T47D (cell line): ENCODE data around the gene DMPK.
A peak's percentile ranks its signal among the peaks of the same experiment; 100 is the strongest.

ENCODE experiments used
- DNase-seq, 2 experiments: peaks; one replicate each; pipeline versions ENCODE4 v3.0.0 to v3.0.0-alpha.2; 2011 to 2012; ENCODE audit warnings: low read depth in 1 of 2, low spot score in 1 of 2
- JUND ChIP-seq: IDR thresholded peaks from 2 replicates; pipeline ENCODE4 v1.6.1; 2012; ENCODE audit warnings: low read depth
- in situ Hi-C: cut with HindIII; loops from 2 replicates; pipeline ENCODE4 v1.10.0; 2016; ENCODE audit warnings: low sequenced_read_pairs, low pct_unique_long_range_greater_than_20kb

The DMPK gene, protein sequence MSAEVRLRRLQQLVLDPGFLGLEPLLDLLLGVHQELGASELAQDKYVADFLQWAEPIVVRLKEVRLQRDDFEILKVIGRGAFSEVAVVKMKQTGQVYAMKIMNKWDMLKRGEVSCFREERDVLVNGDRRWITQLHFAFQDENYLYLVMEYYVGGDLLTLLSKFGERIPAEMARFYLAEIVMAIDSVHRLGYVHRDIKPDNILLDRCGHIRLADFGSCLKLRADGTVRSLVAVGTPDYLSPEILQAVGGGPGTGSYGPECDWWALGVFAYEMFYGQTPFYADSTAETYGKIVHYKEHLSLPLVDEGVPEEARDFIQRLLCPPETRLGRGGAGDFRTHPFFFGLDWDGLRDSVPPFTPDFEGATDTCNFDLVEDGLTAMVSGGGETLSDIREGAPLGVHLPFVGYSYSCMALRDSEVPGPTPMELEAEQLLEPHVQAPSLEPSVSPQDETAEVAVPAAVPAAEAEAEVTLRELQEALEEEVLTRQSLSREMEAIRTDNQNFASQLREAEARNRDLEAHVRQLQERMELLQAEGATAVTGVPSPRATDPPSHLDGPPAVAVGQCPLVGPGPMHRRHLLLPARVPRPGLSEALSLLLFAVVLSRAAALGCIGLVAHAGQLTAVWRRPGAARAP

GRCh38 chr19:45782162-45782691 is at the start of gene DMPK:
TSS of gene DMPK (minus strand) at chr19:45782490. CDS start at chr19:45782352, 138 bp downstream.
- DNase-seq = peak in 1 of 2 experiments; percentile 64
- in situ Hi-C loops = no loop called here
- no peak for TF ChIP-seq JUND

GRCh38 chr19:45828945-45829344 is 46.7 kb upstream of the DMPK start:
- no peak for TF ChIP-seq JUND
- no peak for DNase-seq
- in situ Hi-C loops = no loop called here

GRCh38 chr19:45828523-45828922 is 46.2 kb upstream of the DMPK start:
- in situ Hi-C loops = no loop called here
- no peak for DNase-seq
- no peak for TF ChIP-seq JUND

- in situ Hi-C loops = no loop called here
- DNase-seq = no peak
- TF ChIP-seq JUND = no peak
Measured at GRCh38 chr19:45827459-45828093, 45.3 kb upstream of the DMPK start.

DNA sequence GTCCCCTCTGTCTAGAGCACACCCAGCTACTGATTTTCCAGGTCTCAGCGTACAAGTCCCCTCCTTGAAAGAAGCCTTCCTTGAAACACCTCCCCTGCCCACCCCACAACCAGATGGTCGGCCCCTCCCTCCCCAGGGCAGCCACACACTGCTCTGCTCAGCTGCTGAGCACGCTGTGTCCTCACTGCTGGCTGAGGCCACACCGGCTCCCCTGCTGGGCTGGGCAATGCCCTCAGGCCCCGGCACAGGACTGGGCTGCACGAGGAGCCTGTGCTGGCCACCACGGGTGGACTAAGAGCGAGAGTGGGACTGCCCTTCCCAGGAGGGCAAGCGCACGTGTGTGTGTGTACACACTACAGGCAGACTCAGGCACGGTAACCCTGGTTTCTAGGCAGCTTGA is 44.6 kb upstream of the DMPK start:
- TF ChIP-seq JUND = no peak
- in situ Hi-C loops = no loop called here
- DNase-seq = no peak

DNA sequence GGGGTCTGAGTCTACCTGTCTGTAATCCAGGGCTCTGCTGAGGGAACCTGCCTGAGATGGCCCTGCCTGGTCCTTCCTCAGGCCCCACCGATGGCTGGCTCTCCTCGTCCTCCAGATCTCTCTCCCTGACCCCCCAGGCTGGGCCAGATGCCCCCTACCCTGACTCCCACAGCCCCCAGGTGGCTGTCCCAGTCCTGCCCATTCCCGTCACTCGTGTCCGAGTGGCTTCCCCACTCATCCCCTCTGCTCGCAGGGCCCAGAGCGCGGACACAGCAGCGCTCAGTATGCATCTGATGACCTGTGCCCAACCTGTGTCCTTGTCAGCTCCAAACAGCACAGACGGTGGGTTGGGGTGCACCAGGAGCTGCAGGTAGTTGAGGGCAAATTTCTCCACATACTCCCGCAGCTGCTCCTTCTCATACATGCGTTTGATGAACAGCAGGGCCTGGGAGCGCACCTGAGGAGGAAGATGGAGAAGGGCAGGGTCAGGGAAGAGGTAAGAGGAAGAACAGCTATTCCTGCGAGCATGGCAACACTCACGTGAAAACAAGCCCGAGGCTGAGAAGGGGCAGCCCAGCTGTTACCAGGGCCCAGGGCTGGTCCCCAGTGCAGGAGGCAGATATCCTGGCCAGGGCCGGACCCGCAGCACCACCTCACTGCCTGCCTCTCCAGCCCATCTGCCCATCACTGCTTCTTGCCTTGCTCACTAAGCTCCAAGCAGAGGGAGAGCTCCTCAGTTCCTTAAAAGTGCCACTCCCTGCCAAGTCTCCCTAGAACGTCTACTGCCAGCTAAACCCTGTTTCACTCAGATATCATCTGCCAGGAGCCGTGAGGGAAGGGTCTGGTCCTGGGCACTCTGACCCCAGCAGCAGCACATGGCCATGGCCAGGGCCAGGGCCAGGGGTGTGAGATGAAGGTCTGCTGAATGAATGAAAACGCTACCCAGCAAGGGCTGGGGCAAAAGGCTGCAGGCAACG is 43.9 kb upstream of the DMPK start:
- in situ Hi-C loops = no loop called here
- no peak for TF ChIP-seq JUND
- no peak for DNase-seq

DNA sequence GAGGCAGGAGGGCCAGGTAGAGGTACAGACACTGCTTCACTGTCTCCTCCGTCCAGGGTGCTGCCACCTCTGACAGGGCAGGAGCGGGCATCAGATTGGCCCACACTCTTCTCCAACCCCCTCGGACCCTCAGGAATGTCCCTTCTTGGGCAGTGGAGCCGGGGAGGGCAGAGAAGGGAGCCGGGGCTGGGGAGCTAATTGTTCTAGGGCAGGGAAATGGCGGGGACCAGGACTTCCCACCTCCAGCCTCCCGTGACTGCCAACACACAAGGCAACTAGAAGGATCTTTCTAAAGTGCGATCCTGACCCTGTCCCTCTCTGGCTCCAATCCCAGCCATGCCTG is 42.9 kb upstream of the DMPK start:
- no peak for DNase-seq
- no peak for TF ChIP-seq JUND
- in situ Hi-C loops = no loop called here

DNA sequence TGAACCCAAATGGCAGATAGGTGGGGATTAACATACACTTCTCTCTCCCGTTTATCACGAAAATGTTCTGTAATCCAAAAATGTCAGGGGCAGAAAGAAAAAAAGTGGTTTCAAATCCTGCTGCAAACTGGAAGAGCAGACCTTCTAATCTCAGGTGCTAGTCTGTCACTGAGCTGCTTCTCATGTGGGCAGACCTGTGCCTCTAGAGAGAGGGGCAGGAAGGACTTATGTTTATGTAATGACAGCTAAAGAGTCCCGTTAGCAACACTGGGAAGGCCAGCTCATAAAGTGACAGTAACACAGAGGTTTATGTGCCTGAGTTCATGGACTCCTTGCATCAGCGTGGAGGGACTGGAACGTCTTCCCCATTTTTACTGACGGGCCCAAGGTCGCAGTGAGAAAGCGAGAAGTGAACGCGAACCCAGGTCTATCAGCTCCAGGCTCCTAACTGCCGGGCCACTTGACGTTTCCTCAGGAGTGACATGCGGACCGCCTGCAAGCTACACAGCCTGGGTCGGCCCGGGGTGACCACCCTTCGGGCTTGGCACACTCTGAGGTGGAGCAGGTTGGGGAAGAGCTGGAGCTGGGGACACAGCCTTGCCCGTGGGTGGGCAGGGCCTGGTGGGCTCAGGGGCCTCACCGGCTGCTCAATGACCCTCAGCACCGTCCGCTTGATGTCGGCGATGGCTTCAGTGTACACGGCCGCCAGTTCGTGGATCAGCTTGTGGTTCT is 42.4 kb upstream of the DMPK start:
- no peak for TF ChIP-seq JUND
- in situ Hi-C loops = no loop called here
- DNase-seq = no peak

- no peak for TF ChIP-seq JUND
- no peak for DNase-seq
- in situ Hi-C loops = no loop called here
Measured at GRCh38 chr19:45824041-45824471, 41.8 kb upstream of the DMPK start.

GRCh38 chr19:45823182-45823581 is 40.9 kb upstream of the DMPK start:
- in situ Hi-C loops = no loop called here
- TF ChIP-seq JUND = no peak
- DNase-seq = no peak

DNA sequence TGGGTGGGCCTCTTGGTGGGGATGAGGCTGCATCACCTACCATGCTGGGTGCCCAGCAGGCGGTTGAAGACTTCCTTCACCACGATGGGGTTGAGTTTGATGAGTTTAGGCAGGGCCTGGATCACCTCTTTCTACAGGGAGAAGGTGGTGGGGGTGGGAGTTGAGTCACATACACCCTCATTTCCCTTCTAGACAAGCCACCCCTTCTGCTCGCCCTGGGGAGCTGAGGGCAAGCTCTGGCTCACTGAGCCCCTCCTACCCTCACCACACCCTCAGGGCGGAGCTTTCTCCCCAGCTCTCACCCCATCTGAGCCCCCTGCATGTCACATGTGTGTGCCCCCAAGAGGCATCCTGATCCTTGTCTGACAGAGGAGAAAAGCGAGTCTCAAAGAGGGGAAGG is 40.4 kb upstream of the DMPK start:
- DNase-seq = no peak
- in situ Hi-C loops = no loop called here
- TF ChIP-seq JUND = no peak
